ENCODE data around the gene ANKS1B.

Gene ANKS1B

GRCh38 chr12:98738539-98738938 lies 1246.2 kb downstream of the ANKS1B start:
- no peak for DNase-seq

GRCh38 chr12:98738002-98738401 lies 1246.7 kb downstream of the ANKS1B start:
- no peak for DNase-seq

- DNase-seq = peak; percentile 39
Measured at GRCh38 chr12:98737322-98737712, 1247.4 kb downstream of the ANKS1B start.

GRCh38 chr12:98736352-98737321 lies 1248.1 kb downstream of the ANKS1B start:
- DNase-seq = peak; percentile 74

GRCh38 chr12:98735821-98736220 lies 1248.9 kb downstream of the ANKS1B start:
- DNase-seq = no peak

GRCh38 chr12:98733667-98734350 lies 1250.9 kb downstream of the ANKS1B start:
- no peak for DNase-seq

GRCh38 chr12:98730412-98730811 lies 1254.3 kb downstream of the ANKS1B start:
- no peak for DNase-seq

- DNase-seq = no peak
Measured at GRCh38 chr12:98727196-98727595, 1257.5 kb downstream of the ANKS1B start.

GRCh38 chr12:98725476-98726247 lies 1259.1 kb downstream of the ANKS1B start:
- DNase-seq = peak; percentile 28

- DNase-seq = no peak
Measured at GRCh38 chr12:98724384-98725155, 1260.2 kb downstream of the ANKS1B start.

- DNase-seq = no peak
Measured at GRCh38 chr12:98721204-98721702, 1263.5 kb downstream of the ANKS1B start.

GRCh38 chr12:98719515-98720504 lies 1264.9 kb downstream of the ANKS1B start:
- no peak for DNase-seq

- no peak for DNase-seq
Measured at GRCh38 chr12:98714426-98714825, 1270.3 kb downstream of the ANKS1B start.

- DNase-seq = no peak
Measured at GRCh38 chr12:98709022-98709421, 1275.7 kb downstream of the ANKS1B start.

- DNase-seq = no peak
Measured at GRCh38 chr12:98701166-98701565, 1283.6 kb downstream of the ANKS1B start.

GRCh38 chr12:98699586-98699985 lies 1285.2 kb downstream of the ANKS1B start:
- no peak for DNase-seq

- no peak for DNase-seq
Measured at GRCh38 chr12:98698603-98699463, 1285.9 kb downstream of the ANKS1B start.

GRCh38 chr12:98697209-98697608 lies 1287.5 kb downstream of the ANKS1B start:
- DNase-seq = no peak

- DNase-seq = no peak
Measured at GRCh38 chr12:98696036-98696646, 1288.6 kb downstream of the ANKS1B start.
